GM12873 (cell line): Measurements from ENCODE around the gene LACTB.

Experiments used
- CTCF ChIP-seq: IDR thresholded peaks from 2 replicates; pipeline ENCODE4 v1.5.1; 2012; ENCODE audit warnings: low read depth, mild to moderate bottlenecking, moderate library complexity, low read length, control low read depth; ENCODE audit not compliant: insufficient read depth; ENCODE audit errors: missing control alignments

The LACTB gene

DNA sequence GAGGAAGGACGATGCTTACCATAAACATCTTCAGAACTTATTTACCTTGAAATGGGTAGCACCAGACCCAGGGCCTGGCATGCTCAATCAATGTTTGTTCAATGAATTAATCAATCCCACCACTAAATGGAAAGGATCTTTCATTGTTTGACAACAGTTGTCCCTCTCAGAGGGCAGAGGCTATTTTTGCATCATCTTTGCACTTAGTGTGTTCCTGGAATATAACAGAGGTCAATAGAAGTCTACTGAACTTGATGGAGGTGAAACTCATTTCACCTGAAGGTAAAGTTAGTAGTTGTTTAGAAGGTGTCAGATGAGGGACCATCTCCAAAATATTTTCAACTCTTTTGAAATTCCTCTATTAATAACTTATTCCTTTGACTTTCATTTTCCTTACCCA, 36.9 kb upstream of the LACTB start:
- no peak for TF ChIP-seq CTCF

- TF ChIP-seq CTCF, result no peak
These were observed 36.4 kb upstream of the LACTB start for GRCh38 chr15:63085289-63085688.

GRCh38 chr15:63086271-63086670, 35.4 kb upstream of the LACTB start:
- no peak for TF ChIP-seq CTCF

DNA sequence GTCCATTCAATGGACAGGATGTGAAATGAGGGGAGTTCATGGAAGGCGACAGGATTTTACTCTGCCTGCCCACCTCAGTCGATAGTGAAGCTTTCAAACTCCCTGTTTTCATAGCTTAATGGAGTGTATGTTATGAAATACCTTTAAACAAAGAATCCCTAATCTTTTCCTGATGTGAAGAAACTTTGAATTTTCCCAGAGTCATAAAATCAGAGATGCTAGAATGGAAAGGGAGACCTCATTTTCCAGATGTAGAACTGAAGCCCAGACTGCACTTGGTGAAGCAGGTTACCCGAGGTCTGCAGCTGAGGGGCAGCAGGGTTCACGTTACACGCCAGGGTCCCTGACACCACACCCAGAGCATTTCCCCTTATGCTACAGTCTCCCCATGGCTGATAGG, 34.7 kb upstream of the LACTB start:
- no peak for TF ChIP-seq CTCF

DNA sequence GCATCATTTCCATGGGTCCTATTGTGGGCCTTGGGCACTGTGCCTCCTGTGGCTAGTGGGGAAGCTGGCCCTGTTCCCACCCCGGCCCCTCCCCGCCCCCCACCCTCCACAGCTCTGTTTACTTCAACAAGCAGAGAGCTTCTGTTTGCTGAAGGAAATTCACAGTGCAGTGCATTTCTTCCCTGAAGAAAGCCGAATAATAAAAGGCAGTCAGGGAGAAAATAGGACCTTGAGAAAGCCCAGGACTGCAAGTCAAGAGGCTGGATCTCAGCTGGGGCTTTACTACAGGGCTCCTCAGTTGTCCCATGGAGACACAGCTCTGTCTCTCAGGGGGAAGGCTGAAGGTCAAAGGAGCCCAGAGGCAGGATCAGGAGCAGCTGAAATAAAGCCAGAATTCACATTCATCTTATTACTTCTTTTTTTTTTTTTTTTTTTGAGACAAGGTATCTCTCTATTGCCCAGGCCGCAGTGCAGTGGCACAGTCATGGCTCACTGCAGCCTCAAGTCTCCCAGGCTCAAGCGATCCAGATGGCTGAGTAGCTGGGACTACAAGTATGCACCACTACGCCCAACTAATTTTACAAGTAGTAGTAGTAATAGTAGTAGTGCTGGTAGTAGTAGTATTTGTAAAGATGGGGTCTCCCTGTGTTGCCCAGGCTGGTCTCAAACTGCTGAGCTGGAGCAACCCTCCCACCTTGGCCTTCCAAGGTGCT, 33.0 kb upstream of the LACTB start:
- TF ChIP-seq CTCF, result no peak

- no peak for TF ChIP-seq CTCF
These were observed 32.2 kb upstream of the LACTB start for GRCh38 chr15:63089260-63090043.

DNA sequence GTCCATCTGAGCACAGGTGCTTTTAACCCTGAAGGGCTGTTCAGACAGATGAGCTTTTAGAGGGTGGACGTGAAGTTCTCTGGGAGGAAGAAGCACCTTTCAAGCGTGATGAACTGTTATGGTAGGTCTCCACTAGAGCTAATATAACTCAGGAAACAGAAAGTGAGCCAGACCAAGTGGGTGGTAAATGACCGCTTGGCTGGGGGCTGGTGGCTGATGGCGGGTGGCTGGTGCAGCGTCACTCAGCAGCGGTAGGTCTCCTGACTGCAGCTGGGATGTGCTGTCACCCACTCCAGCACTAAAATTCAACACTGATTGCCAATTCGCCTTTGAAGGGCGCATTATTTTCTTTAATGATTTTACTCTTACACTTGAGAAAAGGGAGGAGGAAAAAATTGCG, 31.2 kb upstream of the LACTB start:
- TF ChIP-seq CTCF, result no peak
